Measurements from ENCODE around the gene PRR33.

PRR33 gene

GRCh38 chr11:1847926-1848639, 43.6 kb downstream of the PRR33 start:
- no peak for DNase-seq (ENCODE audit: low read depth in 2 of 2)

- no peak for DNase-seq (ENCODE audit: low read depth in 2 of 2)
Observed at GRCh38 chr11:1847006-1847735, 44.5 kb downstream of the PRR33 start.

- no peak for DNase-seq (ENCODE audit: low read depth in 2 of 2)
Observed at GRCh38 chr11:1846453-1846932, 45.2 kb downstream of the PRR33 start.

GRCh38 chr11:1845561-1846452, 45.9 kb downstream of the PRR33 start:
- DNase-seq (ENCODE audit: low read depth in 2 of 2), result no peak

GRCh38 chr11:1845095-1845429, 46.6 kb downstream of the PRR33 start:
- DNase-seq (ENCODE audit: low read depth in 2 of 2), result no peak

GRCh38 chr11:1844221-1845094, 47.2 kb downstream of the PRR33 start:
- DNase-seq (ENCODE audit: low read depth in 2 of 2), result no peak

- DNase-seq (ENCODE audit: low read depth in 2 of 2), result no peak
Observed at GRCh38 chr11:1843796-1844195, 47.9 kb downstream of the PRR33 start.

- no peak for DNase-seq (ENCODE audit: low read depth in 2 of 2)
Observed at GRCh38 chr11:1843098-1843473, 48.6 kb downstream of the PRR33 start.

GRCh38 chr11:1842149-1843097, 49.3 kb downstream of the PRR33 start:
- DNase-seq (ENCODE audit: low read depth in 2 of 2), result no peak

- no peak for DNase-seq (ENCODE audit: low read depth in 2 of 2)
Observed at GRCh38 chr11:1841511-1842148, 50.1 kb downstream of the PRR33 start.

- no peak for DNase-seq (ENCODE audit: low read depth in 2 of 2)
Observed at GRCh38 chr11:1840780-1841480, 50.8 kb downstream of the PRR33 start.

GRCh38 chr11:1839924-1840779, 51.5 kb downstream of the PRR33 start:
- no peak for DNase-seq (ENCODE audit: low read depth in 2 of 2)

GRCh38 chr11:1839204-1839923, 52.3 kb downstream of the PRR33 start:
- no peak for DNase-seq (ENCODE audit: low read depth in 2 of 2)

GRCh38 chr11:1838426-1839144, 53.1 kb downstream of the PRR33 start, which contains the start of gene TNNI2:
TSS of gene TNNI2 (plus strand) at chr11:1838981. CDS start at chr11:1839697, 716 bp downstream.
- DNase-seq (ENCODE audit: low read depth in 2 of 2), result no peak

Measured in stimulated activated CD8-positive, alpha-beta memory T cell treated with anti-CD3 and anti-CD28 coated beads, Interleukin-7, amount 100 ng/mL, for 1 hour (primary cell).